GM23338 (cell line): ENCODE data around the gene ERICH3. TPM values are rescaled to one million over a fixed set of nuclear protein-coding genes. Genes with fewer than 3 reads are reported as not detected.

Source experiments
- ATAC-seq: fragments of 200-7000 bp; cut with Tn5 transposase; 3 replicates; pipeline ENCODE4 v1.9.1; 2020
- DNase-seq: peaks from one replicate; pipeline ENCODE4 v3.0.0-alpha.2; 2015; ENCODE audit warnings: low spot score
- H2AFZ ChIP-seq: fragments of 200-600 bp; sonication (generic); 2 replicates; pipeline ENCODE4 v1.8.0; 2016; ENCODE audit warnings: antibody characterized with exemption, mild to moderate bottlenecking, moderate library complexity
- H3F3A ChIP-seq: fragments of 200-600 bp; sonication (generic); replicated peaks from 2 replicates; pipeline ENCODE4 v1.8.0; 2017; ENCODE audit warnings: antibody characterized with exemption, mixed run types, low read depth
- H3K27ac ChIP-seq: fragments of 200-600 bp; sonication (generic); 2 replicates; pipeline ENCODE4 v1.6.1; 2016; ENCODE audit warnings: low read depth
- H3K27me3 ChIP-seq: fragments of 200-600 bp; sonication (generic); 2 replicates; pipeline ENCODE4 v1.8.0; 2016; ENCODE audit warnings: mild to moderate bottlenecking, mixed run types, moderate library complexity; ENCODE audit not compliant: insufficient read depth
- H3K36me3 ChIP-seq: fragments of 200-600 bp; sonication (generic); 2 replicates; pipeline ENCODE4 v1.8.0; 2016; ENCODE audit warnings: mild to moderate bottlenecking; ENCODE audit not compliant: insufficient read depth
- H3K4me1 ChIP-seq: fragments of 200-600 bp; sonication (generic); 2 replicates; pipeline ENCODE4 v1.8.0; 2016; ENCODE audit warnings: mild to moderate bottlenecking, moderate library complexity; ENCODE audit not compliant: insufficient read depth
- H3K4me2 ChIP-seq: fragments of 200-600 bp; sonication (generic); 2 replicates; pipeline ENCODE4 v1.7.1; 2017; ENCODE audit warnings: mixed run types
- H3K4me3 ChIP-seq: fragments of 200-600 bp; sonication (generic); 2 replicates; pipeline ENCODE4 v1.6.1; 2016; ENCODE audit warnings: mixed run types
- H3K79me2 ChIP-seq: fragments of 200-600 bp; sonication (generic); replicated peaks from 2 replicates; pipeline ENCODE4 v1.8.0; 2017; ENCODE audit warnings: mild to moderate bottlenecking; ENCODE audit not compliant: insufficient read depth
- H3K9me2 ChIP-seq: fragments of 200-600 bp; sonication (generic); 2 replicates; pipeline ENCODE4 v1.8.0; 2017; ENCODE audit not compliant: insufficient read depth
- H4K20me1 ChIP-seq: fragments of 200-600 bp; sonication (generic); replicated peaks from 2 replicates; pipeline ENCODE4 v1.8.0; 2017; ENCODE audit warnings: mild to moderate bottlenecking; ENCODE audit not compliant: insufficient read depth
- H3K27ac Mint-ChIP-seq: 2 replicates; pipeline ENCODE4 v1.8.0; 2020; ENCODE audit warnings: inconsistent platforms, mild to moderate bottlenecking, moderate library complexity, mixed read lengths
- H3K27me3 Mint-ChIP-seq: 3 replicates; pipeline ENCODE4 v1.8.0; 2022; ENCODE audit warnings: low read depth, mild to moderate bottlenecking, moderate library complexity, mixed read lengths, inconsistent platforms; ENCODE audit not compliant: insufficient read depth, poor library complexity
- H3K36me3 Mint-ChIP-seq: 3 replicates; pipeline ENCODE4 v1.8.0; 2021; ENCODE audit warnings: low read depth, mild to moderate bottlenecking, inconsistent platforms, moderate library complexity, mixed read lengths
- H3K4me1 Mint-ChIP-seq: 3 replicates; pipeline ENCODE4 v1.8.0; 2020; ENCODE audit warnings: mild to moderate bottlenecking, inconsistent platforms, mixed read lengths
- H3K4me3 Mint-ChIP-seq: 3 replicates; pipeline ENCODE4 v1.8.0; 2021; ENCODE audit warnings: moderate library complexity, mild to moderate bottlenecking, inconsistent platforms, mixed read lengths
- H3K9me3 Mint-ChIP-seq: 3 replicates; pipeline ENCODE4 v1.8.0; 2020; ENCODE audit warnings: moderate library complexity, mild to moderate bottlenecking, inconsistent platforms, mixed read lengths
- CREB1 ChIP-seq: fragments of 250-450 bp; sonication (Bioruptor Pico); IDR thresholded peaks from 2 replicates; pipeline ENCODE4 v1.5.0; 2020; ENCODE audit warnings: low read depth, mild to moderate bottlenecking, moderate library complexity
- CTCF ChIP-seq, 2 experiments: fragments of 200-600 bp in 1 of 2; sonication (generic) in 1 of 2; conservative IDR thresholded peaks; 2 replicates each; pipeline versions ENCODE4 v1.5.1 to v1.6.1; 2016 to 2017; ENCODE audit warnings: antibody characterized with exemption in 2 of 2, low read depth in 2 of 2, mild to moderate bottlenecking in 2 of 2, moderate library complexity in 1 of 2
- EZH2 ChIP-seq: fragments of 200-600 bp; sonication (generic); IDR thresholded peaks from one replicate; pipeline ENCODE4 v1.8.0; 2017; ENCODE audit warnings: antibody characterized with exemption, mild to moderate bottlenecking, low read depth; ENCODE audit not compliant: unreplicated experiment
- JUNB ChIP-seq: IDR thresholded peaks from one replicate; pipeline ENCODE4 v1.6.1; 2016; ENCODE audit warnings: antibody characterized with exemption; ENCODE audit not compliant: unreplicated experiment
- NANOG ChIP-seq: IDR thresholded peaks from 2 replicates; pipeline ENCODE4 v1.6.1; 2016; ENCODE audit warnings: antibody characterized with exemption, borderline replicate concordance
- POLR2AphosphoS5 ChIP-seq: IDR thresholded peaks from 2 replicates; pipeline ENCODE4 v1.6.1; 2016; ENCODE audit warnings: antibody characterized with exemption, low read depth
- REST ChIP-seq: IDR thresholded peaks from one replicate; pipeline ENCODE4 v1.6.1; 2018; ENCODE audit warnings: antibody characterized with exemption; ENCODE audit not compliant: unreplicated experiment
- ZNF114 ChIP-seq: fragments of 250-450 bp; sonication (Bioruptor Pico); IDR thresholded peaks from 2 replicates; pipeline ENCODE4 v1.5.0; 2020; ENCODE audit warnings: mild to moderate bottlenecking, moderate library complexity
- ZNF331 ChIP-seq: fragments of 250-450 bp; sonication (Bioruptor Pico); IDR thresholded peaks from 2 replicates; pipeline ENCODE4 v1.5.0; 2020; ENCODE audit warnings: low read depth, mild to moderate bottlenecking, moderate library complexity
- polyA plus RNA-seq: library from polyadenylated mRNA; unstranded; fragments of >200 nt; fragmentation: Nextera tagmentation; extraction: Ambion mirVana; gene quantifications from 2 replicates; pipeline ENCODE4 v1.2.1, GENCODE V29; 2016
- total RNA-seq: library from RNA; depleted of rRNA; stranded (reverse); fragments of >200 nt; shearing (Covaris generic); gene quantifications from 2 replicates; pipeline ENCODE4 v1.2.3, GENCODE V29; 2014
- TF ChIP-seq, protein P1 (sequence below): fragments of 250-450 bp; sonication (Bioruptor Pico); IDR thresholded peaks from 2 replicates; pipeline ENCODE4 v1.5.0; 2020; ENCODE audit warnings: mild to moderate bottlenecking, moderate library complexity

Gene ERICH3
- total and polyA plus RNA-seq, 2 experiments from 2014 or later: not detected

DNA sequence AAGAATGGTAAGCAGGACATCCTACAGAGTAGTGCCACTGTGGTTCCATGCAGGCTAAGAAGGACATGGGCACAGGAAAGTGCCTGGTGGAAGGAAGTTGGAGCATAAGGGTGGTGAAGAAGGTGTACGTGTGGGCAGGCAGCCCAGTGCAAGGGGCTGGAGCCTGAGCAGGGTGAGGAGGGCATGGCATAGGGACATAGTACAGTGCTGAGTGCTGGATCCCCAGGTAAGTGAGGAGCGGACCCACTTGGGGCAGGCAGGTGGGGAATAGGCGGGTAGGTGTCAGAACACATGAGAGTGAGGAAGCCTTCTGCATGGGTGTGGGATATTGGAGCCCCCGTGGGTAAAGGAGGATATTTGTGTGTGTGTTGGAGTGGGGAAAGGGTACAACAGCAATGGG lies 145.5 kb downstream of the ERICH3 start (continued):
- TF ChIP-seq REST (no peak), EZH2 (no peak), NANOG (no peak), CREB1 (CRISPR knock-in tag) (no peak)

DNA sequence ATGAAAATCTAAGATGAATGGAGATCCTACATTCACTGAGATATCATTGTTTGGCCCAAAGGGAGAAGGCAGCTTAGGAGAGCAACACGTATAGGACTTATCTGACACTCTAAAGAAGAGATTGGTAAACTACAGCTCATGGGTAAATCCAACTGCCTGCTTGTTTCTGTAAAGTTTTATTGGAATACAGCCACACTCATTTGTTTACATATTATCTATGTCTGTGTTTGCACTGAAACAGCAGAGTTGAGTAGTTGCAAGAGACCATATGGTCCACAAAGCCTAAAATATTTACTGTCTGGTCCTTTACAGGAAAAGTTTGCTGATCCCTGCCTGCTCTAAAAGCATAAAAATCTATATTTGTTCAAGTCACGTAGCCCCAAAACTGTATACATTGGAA lies 146.9 kb downstream of the ERICH3 start:
- H3K9me3 Mint-ChIP-seq: no peaks in the 10 kb centered on the region
- no peaks in the 10 kb centered on the region for H3K36me3 ChIP-seq
- H3K79me2 ChIP-seq: no peaks in the 10 kb centered on the region
- no peak overlapping the region for H3K27ac ChIP-seq
- H3K36me3 Mint-ChIP-seq: no peaks in the 10 kb centered on the region; the same call in 2 of the 3 replicates
- DNase-seq: no peak
- no peaks in the 10 kb centered on the region for H3K27me3 ChIP-seq
- H3K4me3 ChIP-seq: no peak overlapping the region
- no peaks in the 10 kb centered on the region for H4K20me1 ChIP-seq
- H3K4me1 Mint-ChIP-seq: peaks cover 51% of the 10 kb centered on the region
- no peak overlapping the region for H3K27ac Mint-ChIP-seq
- no peak overlapping the region for H2AFZ ChIP-seq
- no peaks in the 10 kb centered on the region for H3F3A ChIP-seq
- peaks cover 33% of the 10 kb centered on the region for H3K4me1 ChIP-seq
- no peak for ATAC-seq
- H3K4me3 Mint-ChIP-seq: no peak overlapping the region
- H3K4me2 ChIP-seq: no peak overlapping the region
- peaks cover 5% of the 10 kb centered on the region; the same call in 1 of the 2 replicates for H3K9me2 ChIP-seq
- peaks cover 4% of the 10 kb centered on the region for H3K27me3 Mint-ChIP-seq
- TF ChIP-seq ZNF114 (CRISPR knock-in tag) (no peak), JUNB (no peak), CREB1 (CRISPR knock-in tag) (no peak), ZNF331 (CRISPR knock-in tag) (no peak), NANOG (no peak), POLR2AphosphoS5 (no peak), EZH2 (no peak), REST (no peak), CTCF (conservative IDR thresholded peaks at IDR 0.05; ENCODE audit: low read depth in 2 of 2) (no peak)
- TF ChIP-seq, protein P1, sequence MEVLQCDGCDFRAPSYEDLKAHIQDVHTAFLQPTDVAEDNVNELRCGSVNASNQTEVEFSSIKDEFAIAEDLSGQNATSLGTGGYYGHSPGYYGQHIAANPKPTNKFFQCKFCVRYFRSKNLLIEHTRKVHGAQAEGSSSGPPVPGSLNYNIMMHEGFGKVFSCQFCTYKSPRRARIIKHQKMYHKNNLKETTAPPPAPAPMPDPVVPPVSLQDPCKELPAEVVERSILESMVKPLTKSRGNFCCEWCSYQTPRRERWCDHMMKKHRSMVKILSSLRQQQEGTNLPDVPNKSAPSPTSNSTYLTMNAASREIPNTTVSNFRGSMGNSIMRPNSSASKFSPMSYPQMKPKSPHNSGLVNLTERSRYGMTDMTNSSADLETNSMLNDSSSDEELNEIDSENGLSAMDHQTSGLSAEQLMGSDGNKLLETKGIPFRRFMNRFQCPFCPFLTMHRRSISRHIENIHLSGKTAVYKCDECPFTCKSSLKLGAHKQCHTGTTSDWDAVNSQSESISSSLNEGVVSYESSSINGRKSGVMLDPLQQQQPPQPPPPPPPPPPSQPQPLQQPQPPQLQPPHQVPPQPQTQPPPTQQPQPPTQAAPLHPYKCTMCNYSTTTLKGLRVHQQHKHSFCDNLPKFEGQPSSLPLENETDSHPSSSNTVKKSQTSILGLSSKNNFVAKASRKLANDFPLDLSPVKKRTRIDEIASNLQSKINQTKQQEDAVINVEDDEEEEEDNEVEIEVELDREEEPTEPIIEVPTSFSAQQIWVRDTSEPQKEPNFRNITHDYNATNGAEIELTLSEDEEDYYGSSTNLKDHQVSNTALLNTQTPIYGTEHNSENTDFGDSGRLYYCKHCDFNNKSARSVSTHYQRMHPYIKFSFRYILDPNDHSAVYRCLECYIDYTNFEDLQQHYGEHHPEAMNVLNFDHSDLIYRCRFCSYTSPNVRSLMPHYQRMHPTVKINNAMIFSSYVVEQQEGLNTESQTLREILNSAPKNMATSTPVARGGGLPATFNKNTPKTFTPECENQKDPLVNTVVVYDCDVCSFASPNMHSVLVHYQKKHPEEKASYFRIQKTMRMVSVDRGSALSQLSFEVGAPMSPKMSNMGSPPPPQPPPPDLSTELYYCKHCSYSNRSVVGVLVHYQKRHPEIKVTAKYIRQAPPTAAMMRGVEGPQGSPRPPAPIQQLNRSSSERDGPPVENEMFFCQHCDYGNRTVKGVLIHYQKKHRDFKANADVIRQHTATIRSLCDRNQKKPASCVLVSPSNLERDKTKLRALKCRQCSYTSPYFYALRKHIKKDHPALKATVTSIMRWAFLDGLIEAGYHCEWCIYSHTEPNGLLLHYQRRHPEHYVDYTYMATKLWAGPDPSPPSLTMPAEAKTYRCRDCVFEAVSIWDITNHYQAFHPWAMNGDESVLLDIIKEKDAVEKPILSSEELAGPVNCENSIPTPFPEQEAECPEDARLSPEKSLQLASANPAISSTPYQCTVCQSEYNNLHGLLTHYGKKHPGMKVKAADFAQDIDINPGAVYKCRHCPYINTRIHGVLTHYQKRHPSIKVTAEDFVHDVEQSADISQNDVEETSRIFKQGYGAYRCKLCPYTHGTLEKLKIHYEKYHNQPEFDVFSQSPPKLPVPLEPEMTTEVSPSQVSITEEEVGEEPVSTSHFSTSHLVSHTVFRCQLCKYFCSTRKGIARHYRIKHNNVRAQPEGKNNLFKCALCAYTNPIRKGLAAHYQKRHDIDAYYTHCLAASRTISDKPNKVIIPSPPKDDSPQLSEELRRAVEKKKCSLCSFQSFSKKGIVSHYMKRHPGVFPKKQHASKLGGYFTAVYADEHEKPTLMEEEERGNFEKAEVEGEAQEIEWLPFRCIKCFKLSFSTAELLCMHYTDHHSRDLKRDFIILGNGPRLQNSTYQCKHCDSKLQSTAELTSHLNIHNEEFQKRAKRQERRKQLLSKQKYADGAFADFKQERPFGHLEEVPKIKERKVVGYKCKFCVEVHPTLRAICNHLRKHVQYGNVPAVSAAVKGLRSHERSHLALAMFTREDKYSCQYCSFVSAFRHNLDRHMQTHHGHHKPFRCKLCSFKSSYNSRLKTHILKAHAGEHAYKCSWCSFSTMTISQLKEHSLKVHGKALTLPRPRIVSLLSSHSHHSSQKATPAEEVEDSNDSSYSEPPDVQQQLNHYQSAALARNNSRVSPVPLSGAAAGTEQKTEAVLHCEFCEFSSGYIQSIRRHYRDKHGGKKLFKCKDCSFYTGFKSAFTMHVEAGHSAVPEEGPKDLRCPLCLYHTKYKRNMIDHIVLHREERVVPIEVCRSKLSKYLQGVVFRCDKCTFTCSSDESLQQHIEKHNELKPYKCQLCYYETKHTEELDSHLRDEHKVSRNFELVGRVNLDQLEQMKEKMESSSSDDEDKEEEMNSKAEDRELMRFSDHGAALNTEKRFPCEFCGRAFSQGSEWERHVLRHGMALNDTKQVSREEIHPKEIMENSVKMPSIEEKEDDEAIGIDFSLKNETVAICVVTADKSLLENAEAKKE: no peak
